Activated T-cell treated with anti-CD3 and anti-CD28 coated beads for 24 hours (primary cell): ENCODE results near the gene MRPL36.

Experiments used
- DNase-seq: peaks from one replicate; pipeline ENCODE4 v3.0.0-alpha.2; 2020; ENCODE audit warnings: low read depth

The MRPL36 gene

GRCh38 chr5:1764606-1764960 lies 35.1 kb downstream of the MRPL36 start:
- DNase-seq: no peak

DNA sequence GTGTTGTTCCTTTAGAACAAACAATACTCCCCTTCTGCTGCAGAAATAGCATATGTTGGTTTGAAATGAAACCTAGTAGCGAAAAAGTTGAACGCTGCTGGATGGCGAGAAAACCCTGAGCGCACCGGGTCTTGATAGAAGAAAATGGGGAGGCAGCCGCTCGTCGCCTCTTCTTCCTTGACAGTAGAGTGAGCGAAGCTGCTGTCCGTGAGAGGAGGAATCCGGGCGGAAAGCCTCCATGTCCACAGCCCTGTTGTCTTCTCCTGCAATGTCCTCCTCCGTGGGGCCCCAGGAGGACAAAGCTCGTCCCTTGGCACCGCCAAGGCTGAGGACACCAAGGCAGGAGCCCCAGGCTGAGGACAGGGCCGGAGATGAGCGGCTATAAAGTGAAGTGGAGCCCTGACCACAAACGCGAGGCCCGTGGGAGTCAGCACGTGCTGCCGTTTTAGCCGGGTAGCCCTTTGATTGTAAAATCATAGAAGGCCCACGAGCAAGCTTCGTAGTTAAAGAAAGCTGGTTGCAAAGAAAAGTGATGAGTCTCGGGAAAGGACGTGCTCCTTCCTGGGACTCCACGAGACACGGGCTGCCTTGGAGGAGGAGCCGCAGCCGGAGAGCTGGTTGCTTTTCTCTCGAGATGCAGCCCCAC lies 35.6 kb downstream of the MRPL36 start:
- DNase-seq: no peak

DNA sequence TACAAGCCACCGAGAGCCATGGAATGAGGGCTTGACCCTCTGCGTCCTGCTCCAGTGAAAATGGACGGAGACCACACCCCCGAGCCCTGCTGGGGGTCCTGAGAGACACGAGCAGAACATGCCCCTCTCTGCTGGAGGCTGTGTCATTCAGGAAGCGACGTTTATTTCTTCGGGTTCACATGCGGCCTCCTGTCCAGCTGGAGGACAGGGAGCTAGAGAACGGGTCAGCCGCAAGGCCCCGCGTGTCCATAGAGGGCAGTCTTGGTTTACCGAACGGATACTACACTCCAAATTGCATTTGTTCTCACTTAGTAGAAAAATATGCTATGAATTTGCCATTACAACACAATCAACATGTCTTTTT lies 36.1 kb downstream of the MRPL36 start:
- DNase-seq: no peak

GRCh38 chr5:1762883-1763547 lies 36.6 kb downstream of the MRPL36 start:
- no peak for DNase-seq

GRCh38 chr5:1762121-1762882 lies 37.3 kb downstream of the MRPL36 start:
- DNase-seq: no peak

DNA sequence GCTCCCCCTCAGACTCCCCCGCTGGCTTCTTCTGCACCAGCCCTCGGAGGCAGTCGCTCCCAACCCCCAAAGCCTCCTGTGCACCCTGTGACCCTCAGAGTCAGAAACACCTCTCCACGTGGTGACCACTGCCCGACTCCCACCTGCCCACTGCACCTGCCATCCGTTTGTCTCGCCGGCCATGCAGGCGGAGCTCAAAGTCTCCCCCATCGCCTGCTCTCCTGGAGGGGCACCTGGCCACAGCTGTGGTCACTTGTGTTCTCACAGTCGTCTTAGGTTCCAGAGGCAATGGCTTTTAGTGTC lies 38.2 kb downstream of the MRPL36 start:
- DNase-seq: no peak

DNA sequence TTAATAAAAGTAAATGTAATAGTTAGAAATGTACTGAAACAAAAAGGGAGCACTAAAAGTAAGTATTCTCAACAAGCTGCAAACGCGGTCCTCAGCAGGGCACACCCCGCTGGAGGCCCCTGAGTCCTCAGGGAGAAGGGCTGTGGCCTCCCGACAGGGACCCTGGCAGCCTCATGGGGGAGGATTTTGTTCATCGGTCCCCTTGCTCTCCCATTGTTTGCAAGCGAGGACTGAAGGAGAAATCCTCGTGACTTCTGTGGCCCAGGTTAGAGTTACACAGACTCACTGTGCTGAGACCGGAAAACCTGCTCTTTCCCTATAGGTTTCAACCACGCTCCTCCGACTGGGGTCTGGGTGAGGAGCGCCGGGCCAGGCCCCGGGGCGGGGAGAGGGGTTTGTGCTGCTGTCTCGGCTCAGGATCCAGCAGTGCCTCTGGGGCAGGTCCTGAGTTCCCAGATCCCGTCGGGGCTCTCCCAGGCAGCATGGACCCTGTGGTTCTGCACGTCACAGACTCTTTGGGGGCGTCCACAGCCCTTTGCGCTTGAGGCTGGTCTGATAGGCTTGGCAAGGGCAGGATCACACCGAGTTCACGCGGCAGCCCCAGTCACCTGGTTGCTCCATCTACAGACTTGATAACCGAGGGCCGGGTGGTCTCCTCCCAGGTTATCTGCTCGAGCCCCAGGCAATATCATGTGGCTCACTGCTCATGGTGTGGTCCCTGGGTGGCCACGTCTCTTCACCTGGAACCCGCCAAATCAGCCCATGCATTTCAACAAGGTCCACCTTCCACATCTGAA lies 38.8 kb downstream of the MRPL36 start:
- DNase-seq: no peak

- DNase-seq: no peak
Measured at GRCh38 chr5:1760231-1760630, 39.4 kb downstream of the MRPL36 start.

- no peak for DNase-seq
Measured at GRCh38 chr5:1759378-1759970, 40.2 kb downstream of the MRPL36 start.

- no peak for DNase-seq
Measured at GRCh38 chr5:1758574-1758973, 41.1 kb downstream of the MRPL36 start.

DNA sequence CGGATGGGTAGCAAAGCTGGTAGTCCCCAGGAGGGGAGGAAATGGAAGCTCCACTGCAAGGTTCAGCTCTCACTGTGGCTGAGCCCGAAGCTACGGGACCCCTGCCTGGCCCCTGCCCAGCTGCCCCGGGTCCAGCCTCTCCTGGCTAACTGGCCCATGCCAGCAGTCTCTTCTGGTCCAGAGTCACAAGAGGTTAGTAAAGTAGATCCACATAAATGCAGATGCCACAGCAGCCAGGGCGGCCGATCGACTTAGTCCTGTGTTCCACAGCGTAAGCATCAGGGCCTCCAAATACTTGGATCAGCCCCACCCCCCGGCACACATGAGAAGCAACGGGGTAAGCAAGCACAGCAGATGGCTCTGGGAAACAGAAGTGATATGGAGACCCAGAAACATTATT lies 42.1 kb downstream of the MRPL36 start:
- DNase-seq: no peak

DNA sequence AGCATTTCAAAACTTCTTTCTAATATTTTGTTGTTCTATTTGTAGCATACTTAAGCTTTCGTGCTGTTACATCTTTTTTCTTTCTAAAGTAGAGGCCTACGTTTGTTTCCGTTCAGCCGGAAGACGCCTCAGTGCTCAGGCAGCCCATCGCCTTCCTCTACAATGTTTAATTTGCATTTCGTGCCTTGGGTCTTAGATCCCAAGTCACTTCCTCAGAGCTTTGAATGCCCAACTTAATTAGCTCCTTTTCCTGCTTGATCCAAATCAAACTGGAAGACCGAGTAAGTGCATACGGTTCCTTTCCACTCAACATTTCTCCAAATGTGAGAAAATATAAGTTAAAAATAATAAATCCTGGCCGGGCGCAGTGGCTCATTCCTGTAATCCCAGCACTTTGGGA lies 43.2 kb downstream of the MRPL36 start:
- no peak for DNase-seq

- no peak for DNase-seq
Measured at GRCh38 chr5:1755321-1755949, 44.2 kb downstream of the MRPL36 start.

DNA sequence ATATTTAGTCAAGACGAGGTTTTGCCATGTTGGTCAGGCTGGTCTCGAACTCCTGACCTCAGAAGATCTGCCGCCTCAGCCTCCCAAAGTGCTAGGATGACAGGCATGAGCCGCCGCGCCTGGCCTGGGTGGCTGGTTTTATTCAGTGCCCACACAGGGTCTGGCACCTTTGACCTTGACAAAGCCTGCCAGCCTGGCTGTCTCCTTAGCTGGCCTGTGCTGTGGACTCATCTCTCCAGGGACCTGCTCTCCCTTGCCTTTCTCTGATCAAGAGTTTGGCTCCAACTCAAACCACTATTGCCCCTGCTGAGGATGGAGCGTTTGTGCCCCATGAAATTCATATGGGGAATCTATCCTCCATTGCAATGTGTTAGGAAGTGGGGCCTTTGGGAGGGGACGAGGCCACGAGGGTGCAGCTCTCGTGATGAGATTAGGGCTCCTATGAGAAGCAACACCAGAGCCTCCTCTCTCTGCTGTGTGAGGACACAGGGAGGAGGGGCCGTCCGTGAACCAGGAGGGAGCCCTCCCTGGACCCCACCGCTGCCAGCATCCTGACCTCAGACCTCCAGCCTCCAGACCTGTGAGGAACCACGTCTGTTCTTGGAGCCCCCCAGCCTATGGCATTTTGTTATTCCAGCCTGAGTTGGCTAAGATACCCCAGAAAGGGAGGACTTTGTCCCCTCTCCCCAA lies 45.0 kb downstream of the MRPL36 start:
- DNase-seq: no peak

DNA sequence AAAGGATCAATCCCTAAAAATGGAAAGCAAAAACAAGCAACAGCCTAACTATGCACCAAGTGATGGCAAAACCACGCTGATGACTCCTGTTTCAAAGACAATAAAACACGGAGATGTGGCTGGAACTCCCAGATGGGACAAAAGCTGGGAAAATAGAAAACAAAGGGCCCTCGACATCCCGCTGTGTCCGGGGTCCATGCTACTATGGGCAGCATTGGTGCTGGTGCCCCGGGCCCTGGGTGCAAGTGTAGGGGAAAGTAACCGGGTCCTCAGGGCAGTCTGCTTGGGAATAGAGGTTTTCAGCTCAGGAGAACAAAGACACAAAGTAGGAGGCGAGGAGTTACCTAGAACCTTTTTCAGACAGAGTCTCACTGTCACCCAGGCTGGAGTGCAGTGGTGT lies 46.1 kb downstream of the MRPL36 start:
- no peak for DNase-seq

DNA sequence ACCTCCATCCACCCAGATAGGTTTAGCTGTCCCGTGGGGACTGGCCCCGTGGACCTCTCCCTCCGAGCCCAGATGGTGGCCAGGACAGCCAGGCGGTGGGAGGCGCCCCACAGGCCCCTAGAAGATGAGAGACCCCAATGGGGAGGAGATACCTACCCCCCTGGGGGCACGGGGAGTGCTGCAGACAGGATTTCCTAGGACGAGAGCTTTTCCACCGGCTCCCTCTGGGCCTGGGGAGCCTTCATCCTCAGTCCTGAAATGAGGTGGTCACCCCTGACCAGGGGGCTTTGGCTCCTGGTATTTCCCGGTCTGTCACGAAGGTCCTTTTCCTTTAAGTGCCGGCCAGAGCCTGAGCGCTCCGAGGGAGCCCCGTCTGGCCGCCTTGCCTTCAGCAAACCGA lies 46.8 kb downstream of the MRPL36 start:
- no peak for DNase-seq

DNA sequence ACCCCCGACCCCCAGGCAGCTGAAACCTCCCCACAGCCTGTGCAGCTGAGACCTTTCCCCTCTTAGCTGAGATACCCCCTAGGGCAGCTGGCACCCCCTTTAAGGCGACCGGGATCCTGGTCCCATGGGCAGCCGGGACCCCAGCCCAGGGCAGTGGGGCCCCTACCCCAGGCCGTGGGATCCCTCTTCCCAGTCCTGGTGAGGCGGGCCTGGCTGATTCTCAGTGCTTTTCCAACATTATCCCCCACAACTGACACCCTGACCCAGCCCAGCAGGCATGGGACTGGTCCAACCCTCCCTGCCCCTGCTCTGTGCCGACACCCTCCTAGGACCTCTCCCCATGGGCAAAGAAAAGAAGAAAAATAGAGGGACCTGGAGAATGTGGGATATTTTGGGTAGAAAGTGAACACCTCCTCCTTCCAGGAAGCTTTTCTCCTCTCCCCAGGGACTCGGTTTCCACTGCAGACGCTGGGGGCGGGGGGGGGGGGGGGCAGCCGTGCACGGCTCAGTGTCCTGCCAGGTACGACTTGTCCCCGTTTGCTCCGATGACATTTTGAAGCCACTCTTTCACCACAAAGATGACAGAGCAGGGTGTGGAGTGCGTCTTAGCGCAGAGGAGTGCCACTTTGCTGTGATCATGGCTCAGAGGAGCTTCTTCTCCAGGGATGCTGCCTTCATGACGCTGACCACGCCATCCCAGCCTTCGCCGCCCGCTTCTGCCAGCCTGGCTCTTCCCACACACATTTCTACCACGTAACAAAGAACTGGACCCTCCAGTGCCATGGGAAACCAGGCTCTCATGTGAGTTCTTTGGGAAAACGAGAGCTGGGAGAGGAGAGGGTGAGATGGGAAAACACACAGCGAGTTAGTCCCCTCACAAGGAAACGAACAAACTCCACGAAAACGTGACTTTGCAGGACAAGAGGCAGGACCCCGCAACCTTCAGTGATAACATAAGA lies 47.5 kb downstream of the MRPL36 start:
- no peak for DNase-seq

DNA sequence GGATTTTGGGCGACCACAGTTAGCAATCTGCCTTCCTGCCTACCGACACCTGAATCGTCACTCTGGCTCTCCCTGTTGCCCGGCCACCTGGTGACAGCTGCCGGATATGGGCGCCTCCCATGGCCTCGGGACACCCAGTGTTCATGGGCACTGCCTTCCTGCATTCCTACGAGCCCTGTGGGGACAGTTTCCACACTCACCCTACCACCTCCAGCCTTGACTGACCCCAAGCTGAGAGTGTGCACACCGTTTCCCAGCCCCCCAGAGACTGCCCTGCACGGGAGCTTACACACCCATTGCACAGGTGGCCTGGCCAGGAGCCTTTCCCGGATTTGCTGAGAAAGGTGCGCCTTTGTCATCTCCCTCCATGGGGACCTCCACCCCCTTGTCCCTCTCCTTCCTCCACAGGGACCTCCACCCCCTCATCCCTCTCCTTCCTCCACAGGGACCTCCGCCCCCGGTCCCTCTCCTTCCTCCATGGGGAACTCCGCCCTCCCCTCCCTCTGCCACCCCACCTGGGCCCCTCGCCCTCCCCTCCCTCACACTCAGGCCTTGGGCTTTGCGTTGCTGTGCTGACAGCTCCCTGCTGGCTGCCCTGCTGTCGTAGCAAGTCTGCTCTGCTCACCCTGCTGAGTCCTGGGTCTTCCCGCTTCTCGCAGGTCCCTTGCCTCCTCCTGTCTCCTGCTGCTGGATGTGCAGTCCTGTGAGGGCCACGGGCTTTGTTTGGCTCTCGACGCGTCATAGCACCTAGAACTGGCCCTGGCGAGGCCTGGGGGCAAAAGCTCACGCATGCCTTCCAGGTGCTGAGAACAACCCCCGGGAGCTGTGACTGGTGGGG lies 48.4 kb downstream of the MRPL36 start:
- DNase-seq: no peak

DNA sequence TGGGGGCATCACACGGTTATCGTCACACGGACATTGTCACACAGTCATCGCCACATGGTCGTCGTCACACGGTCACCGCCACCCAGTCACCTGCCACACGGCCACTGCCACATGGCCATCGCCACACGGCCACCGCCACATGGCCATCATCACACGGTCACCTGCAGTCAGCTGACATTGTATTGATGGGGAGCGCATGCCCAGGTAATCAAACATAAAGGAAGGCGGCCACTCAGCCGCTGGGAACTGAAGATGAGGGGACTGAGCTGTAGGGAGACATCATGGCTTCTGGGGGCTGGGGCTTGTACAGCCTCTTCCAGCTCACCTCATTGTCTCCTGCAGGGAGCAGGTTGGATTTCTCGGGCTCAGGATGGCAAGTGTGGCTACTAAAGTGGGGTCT lies 49.2 kb downstream of the MRPL36 start:
- DNase-seq: no peak
